CD14-positive monocyte (primary cell): ENCODE results near the gene FDPS. TPM values are rescaled to one million over a fixed set of nuclear protein-coding genes. Genes with fewer than 3 reads are reported as not detected.

Experiments used
- DNase-seq, 3 donors: peaks; one replicate each; pipeline ENCODE4 v3.0.0-alpha.2; 2011 to 2022
- H2AFZ ChIP-seq: 2 replicates; pipeline ENCODE4 v1.6.0; 2012; ENCODE audit warnings: mild to moderate bottlenecking, low read depth, low read length, inconsistent platforms; ENCODE audit not compliant: insufficient read depth, poor library complexity, severe bottlenecking
- H3K27ac ChIP-seq, 2 donors: 1 replicate in 1 of 2; 2 replicates in 1 of 2; pipeline ENCODE4 v1.5.1; 2012 to 2013; ENCODE audit warnings: low read length in 2 of 2, control low read depth in 1 of 2, inconsistent platforms in 1 of 2, low read depth in 1 of 2, mild to moderate bottlenecking in 1 of 2
- H3K27me3 ChIP-seq, 2 donors: one replicate each; pipeline versions ENCODE4 v1.6.0 to v1.6.1; 2011 to 2013; ENCODE audit warnings: low read length in 2 of 2; ENCODE audit not compliant: control insufficient read depth in 2 of 2, insufficient read depth in 2 of 2
- H3K36me3 ChIP-seq, 2 donors: replicated peaks in 1 of 2; 1 replicate in 1 of 2; 2 replicates in 1 of 2; pipeline versions ENCODE4 v1.5.1 to v1.6.1; 2012 to 2013; ENCODE audit warnings: low read length in 2 of 2, control low read depth in 1 of 2, inconsistent platforms in 1 of 2, mild to moderate bottlenecking in 1 of 2; ENCODE audit not compliant: insufficient read depth in 2 of 2, control insufficient read depth in 1 of 2
- H3K4me1 ChIP-seq, 2 donors: 1 replicate in 1 of 2; 2 replicates in 1 of 2; pipeline versions ENCODE4 v1.5.1 to v1.6.1; 2012 to 2013; ENCODE audit warnings: low read length in 2 of 2, control low read depth in 1 of 2, inconsistent platforms in 1 of 2, mild to moderate bottlenecking in 1 of 2, moderate library complexity in 1 of 2; ENCODE audit not compliant: insufficient read depth in 2 of 2, control insufficient read depth in 1 of 2
- H3K4me2 ChIP-seq: replicated peaks from 2 replicates; pipeline ENCODE3; 2012; ENCODE audit warnings: low read length, moderate library complexity, mild to moderate bottlenecking; ENCODE audit not compliant: poor library complexity, severe bottlenecking; ENCODE audit errors: extremely low read depth
- H3K4me3 ChIP-seq, 3 experiments: fragments of 200-600 bp in 1 of 3; sonication (generic) in 1 of 3; replicated peaks in 1 of 3; 1 replicate in 2 of 3; 2 replicates in 1 of 3; pipeline ENCODE4 v1.5.1; 2011 to 2013; ENCODE audit warnings: low read length in 3 of 3, mild to moderate bottlenecking in 3 of 3, control low read depth in 2 of 3, low read depth in 2 of 3, inconsistent platforms in 1 of 3, moderate library complexity in 1 of 3
- H3K79me2 ChIP-seq: 2 replicates; pipeline ENCODE4 v1.6.0; 2012; ENCODE audit warnings: mild to moderate bottlenecking, control low read depth, inconsistent platforms, low read length, moderate library complexity; ENCODE audit not compliant: insufficient read depth
- H3K9ac ChIP-seq: 2 replicates; pipeline ENCODE4 v1.6.0; 2017; ENCODE audit warnings: low read length, mild to moderate bottlenecking; ENCODE audit not compliant: insufficient read depth, poor library complexity, severe bottlenecking
- H3K9me3 ChIP-seq, 2 donors: replicated peaks in 1 of 2; 1 replicate in 1 of 2; 2 replicates in 1 of 2; pipeline versions ENCODE4 v1.5.1 to v1.6.1; 2012 to 2013; ENCODE audit warnings: low read length in 2 of 2, control low read depth in 1 of 2; ENCODE audit not compliant: control insufficient read depth in 1 of 2, insufficient read depth in 1 of 2
- H4K20me1 ChIP-seq: 2 replicates; pipeline ENCODE4 v1.6.0; 2012; ENCODE audit warnings: mild to moderate bottlenecking, low read length, control low read depth, moderate library complexity; ENCODE audit not compliant: insufficient read depth
- H3K27ac Mint-ChIP-seq, 7 donors: one replicate each; pipeline ENCODE4 v1.8.0; 2020; ENCODE audit warnings: mild to moderate bottlenecking in 7 of 7, mixed read lengths in 7 of 7, moderate library complexity in 6 of 7, inconsistent platforms in 2 of 7
- H3K27me3 Mint-ChIP-seq, 3 donors: one replicate each; pipeline ENCODE4 v1.8.0; 2021 to 2022; ENCODE audit warnings: low read depth in 3 of 3, mild to moderate bottlenecking in 3 of 3, mixed read lengths in 3 of 3, moderate library complexity in 3 of 3, inconsistent platforms in 1 of 3
- H3K36me3 Mint-ChIP-seq, 2 donors: one replicate each; pipeline ENCODE4 v1.8.0; 2020; ENCODE audit warnings: mixed read lengths in 2 of 2, inconsistent platforms in 1 of 2, mild to moderate bottlenecking in 1 of 2
- H3K4me1 Mint-ChIP-seq: one replicate; pipeline ENCODE4 v1.8.0; 2020; ENCODE audit warnings: mild to moderate bottlenecking, mixed read lengths
- H3K4me3 Mint-ChIP-seq, 2 donors: one replicate each; pipeline ENCODE4 v1.8.0; 2020; ENCODE audit warnings: mild to moderate bottlenecking in 2 of 2, mixed read lengths in 2 of 2, moderate library complexity in 1 of 2
- H3K9me3 Mint-ChIP-seq, 7 donors: one replicate each; pipeline ENCODE4 v1.8.0; 2020 to 2022; ENCODE audit warnings: mixed read lengths in 7 of 7, mild to moderate bottlenecking in 6 of 7, moderate library complexity in 6 of 7, inconsistent platforms in 2 of 7
- CTCF ChIP-seq: fragments of 200-600 bp; IDR thresholded peaks from one replicate; pipeline ENCODE4 v1.8.0; 2022; ENCODE audit warnings: antibody characterized with exemption, mild to moderate bottlenecking
- WGBS: methylation state at CpG from one replicate; pipeline ENCODE4 v1.1.5; 2013; ENCODE audit warnings: missing lambda C conversion rate; ENCODE audit not compliant: insufficient coverage; 5-methylcytosine and 5-hydroxymethylcytosine counted together
- intact Hi-C, 2 donors: fragments of 100-400 bp; cut with micrococcal nuclease; formaldehyde crosslinking; loops; one replicate each; pipeline versions ENCODE4 v1.15.0 to v1.15.1; 2023
- polyA plus RNA-seq, 3 donors: library from polyadenylated mRNA; depleted of rRNA in 1 of 3; unstranded in 2 of 3; stranded (reverse) in 1 of 3; fragments of 300-500 nt in 2 of 3; fragments of >200 nt in 1 of 3; fragmentation: Illumina TruSeq in 2 of 3; gene quantifications; 1 replicate in 2 of 3; 2 replicates in 1 of 3; pipeline ENCODE4 v1.2.3, GENCODE V29; 2012 to 2021

Gene FDPS
- polyA plus RNA-seq, 3 donors, result 92.5 to 123 (median 117) TPM

- DNase-seq, result peak in 2 of 3 donors; percentile 22 to 27
- 24% methylated on average over 44 of the region's 59 CpGs for WGBS
- intact Hi-C loops, result loop anchor here (5.0 kb wide), 2 partner anchors 48 to 73 kb away; partner anchors contain the start of gene HCN3 (in 1 of the 2)
- H3K27ac ChIP-seq, result peak overlapping the region in 1 of 2 donors; percentile 71
- Mint-ChIP-seq H3K9me3 (no peaks in the 10 kb centered on the region), H3K4me3 (peak overlapping the region; percentile 83 to 90), H3K27ac (peak overlapping the region in 4 of 7 donors; percentile 23 to 87 (median 76)), H3K27me3 (peaks cover 2 to 7% (median 2%) of the 10 kb centered on the region in 3 donors), H3K4me1 (peaks cover 40% of the 10 kb centered on the region), H3K36me3 (peaks cover 2 to 21% of the 10 kb centered on the region in 2 donors)
- H3K9ac ChIP-seq, result peak overlapping the region; percentile 65
- H3K4me1 ChIP-seq, result peaks cover 31 to 48% of the 10 kb centered on the region in 2 donors
- H3K4me3 ChIP-seq, result peak overlapping the region; percentile 62 to 84 (median 80)
- peak overlapping the region; percentile 78 for H3K4me2 ChIP-seq
- no peaks in the 10 kb centered on the region for H3K27me3 ChIP-seq
- H3K9me3 ChIP-seq, result no peaks in the 10 kb centered on the region
- H3K36me3 ChIP-seq, result peaks cover 1 to 16% of the 10 kb centered on the region in 2 donors
- H3K79me2 ChIP-seq, result peaks cover 16% of the 10 kb centered on the region
- peak; percentile 34 for TF ChIP-seq CTCF
- peaks cover 23% of the 10 kb centered on the region for H4K20me1 ChIP-seq
- peak overlapping the region; percentile 97 for H2AFZ ChIP-seq
These were observed 16.3 kb downstream of the FDPS start for GRCh38 chr1:155324717-155325602.

- Histone ChIP-seq H3K9me3 (no peaks in the 10 kb centered on the region), H3K9ac (peak overlapping the region; percentile 65), H2AFZ (no peak overlapping the region), H3K4me3 (peak overlapping the region in 1 of 3 experiments; percentile 80), H3K36me3 (peaks cover 7 to 22% of the 10 kb centered on the region in 2 donors), H3K79me2 (peaks cover 16% of the 10 kb centered on the region), H4K20me1 (peaks cover 26% of the 10 kb centered on the region), H3K27me3 (no peaks in the 10 kb centered on the region), H3K4me1 (peaks cover 26 to 42% of the 10 kb centered on the region in 2 donors), H3K27ac (no peak overlapping the region), H3K4me2 (peak overlapping the region; percentile 78)
- intact Hi-C loops, result no loop called here
- no peak for DNase-seq
- Mint-ChIP-seq H3K4me1 (peaks cover 34% of the 10 kb centered on the region), H3K27me3 (peaks cover 2 to 7% (median 2%) of the 10 kb centered on the region in 3 donors), H3K27ac (no peak overlapping the region), H3K4me3 (no peak overlapping the region), H3K36me3 (peaks cover 8 to 27% of the 10 kb centered on the region in 2 donors), H3K9me3 (no peaks in the 10 kb centered on the region)
- WGBS, result 89% methylated on average over 6 of the region's 6 CpGs
- TF ChIP-seq CTCF, result no peak
These were observed 16.9 kb downstream of the FDPS start for GRCh38 chr1:155325603-155325893.
